Activated CD4-positive, alpha-beta T cell treated with anti-CD3 and anti-CD28 coated beads, Interleukin-2, amount 50 U/mL, for 1 hour (primary cell): ENCODE data around the gene CASK.

Experiments used
- DNase-seq: peaks from one replicate; pipeline ENCODE4 v3.0.0-alpha.2; 2020

Gene CASK

GRCh38 chrX:41912923-41913322 lies 10.4 kb downstream of the CASK start:
- no peak for DNase-seq

- no peak for DNase-seq
These were observed 14.3 kb downstream of the CASK start for GRCh38 chrX:41909068-41909467.

- DNase-seq, result no peak
These were observed 16.7 kb downstream of the CASK start for GRCh38 chrX:41906515-41907187.

GRCh38 chrX:41903544-41903943 lies 19.8 kb downstream of the CASK start:
- no peak for DNase-seq

GRCh38 chrX:41900321-41900720 lies 23.0 kb downstream of the CASK start:
- DNase-seq, result no peak

GRCh38 chrX:41895826-41896225 lies 27.5 kb downstream of the CASK start:
- DNase-seq, result no peak

GRCh38 chrX:41890026-41890423 lies 33.3 kb downstream of the CASK start:
- no peak for DNase-seq

- no peak for DNase-seq
These were observed 33.9 kb downstream of the CASK start for GRCh38 chrX:41889317-41890025.

- no peak for DNase-seq
These were observed 35.7 kb downstream of the CASK start for GRCh38 chrX:41887691-41888090.

GRCh38 chrX:41885724-41886123 lies 37.6 kb downstream of the CASK start:
- DNase-seq, result no peak

GRCh38 chrX:41881166-41881565 lies 42.2 kb downstream of the CASK start:
- no peak for DNase-seq

GRCh38 chrX:41877167-41877566 lies 46.2 kb downstream of the CASK start:
- no peak for DNase-seq

- DNase-seq, result no peak
These were observed 48.2 kb downstream of the CASK start for GRCh38 chrX:41875142-41875541.

GRCh38 chrX:41870719-41871151 lies 52.6 kb downstream of the CASK start:
- no peak for DNase-seq

GRCh38 chrX:41868392-41868977 lies 54.9 kb downstream of the CASK start:
- DNase-seq, result no peak

- DNase-seq, result no peak
These were observed 59.8 kb downstream of the CASK start for GRCh38 chrX:41863343-41864203.

- DNase-seq, result no peak
These were observed 60.7 kb downstream of the CASK start for GRCh38 chrX:41862562-41863184.

GRCh38 chrX:41858161-41858775 lies 65.1 kb downstream of the CASK start:
- DNase-seq, result no peak

- no peak for DNase-seq
These were observed 65.7 kb downstream of the CASK start for GRCh38 chrX:41857670-41858069.

GRCh38 chrX:41846714-41847113 lies 76.6 kb downstream of the CASK start:
- no peak for DNase-seq

- no peak for DNase-seq
These were observed 85.9 kb downstream of the CASK start for GRCh38 chrX:41837270-41837944.

GRCh38 chrX:41828826-41829225 lies 94.5 kb downstream of the CASK start:
- no peak for DNase-seq
